Measurements from ENCODE around the gene KIFAP3.
A peak's percentile ranks its signal among the peaks of the same experiment; 100 is the strongest.
"Not testable (repeated sequence)": the region's sequence is repeated elsewhere in the genome, so short reads cannot be mapped to it uniquely, and the experiment has no call there.

KIFAP3 gene

GRCh38 chr1:170063109-170063826, 11.2 kb downstream of the KIFAP3 start:
- DNase-seq: no peak

GRCh38 chr1:170061676-170062075, 12.8 kb downstream of the KIFAP3 start:
- not testable (repeated sequence) for DNase-seq

DNA sequence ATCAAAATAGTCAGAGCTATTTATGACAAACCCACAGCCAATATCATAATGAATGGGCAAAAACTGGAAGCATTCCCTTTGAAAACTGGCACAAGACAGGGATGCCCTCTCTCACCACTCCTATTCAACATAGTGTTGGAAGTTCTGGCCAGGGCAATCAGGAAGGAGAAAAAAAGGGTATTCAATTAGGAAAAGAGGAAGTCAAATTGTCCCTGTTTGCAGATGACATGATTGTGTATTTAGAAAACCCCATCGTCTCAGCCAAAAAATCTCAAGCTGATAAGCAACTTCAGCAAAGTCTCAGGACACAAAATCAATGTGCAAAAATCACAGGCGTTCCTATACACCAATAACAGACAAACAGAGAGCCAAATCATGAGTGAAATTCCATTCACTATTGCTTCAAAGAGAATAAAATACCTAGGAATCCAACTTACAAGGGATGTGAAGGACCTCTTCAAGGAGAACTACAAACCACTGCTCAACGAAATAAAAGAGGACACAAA, 14.4 kb downstream of the KIFAP3 start:
- DNase-seq: not testable (repeated sequence)

DNA sequence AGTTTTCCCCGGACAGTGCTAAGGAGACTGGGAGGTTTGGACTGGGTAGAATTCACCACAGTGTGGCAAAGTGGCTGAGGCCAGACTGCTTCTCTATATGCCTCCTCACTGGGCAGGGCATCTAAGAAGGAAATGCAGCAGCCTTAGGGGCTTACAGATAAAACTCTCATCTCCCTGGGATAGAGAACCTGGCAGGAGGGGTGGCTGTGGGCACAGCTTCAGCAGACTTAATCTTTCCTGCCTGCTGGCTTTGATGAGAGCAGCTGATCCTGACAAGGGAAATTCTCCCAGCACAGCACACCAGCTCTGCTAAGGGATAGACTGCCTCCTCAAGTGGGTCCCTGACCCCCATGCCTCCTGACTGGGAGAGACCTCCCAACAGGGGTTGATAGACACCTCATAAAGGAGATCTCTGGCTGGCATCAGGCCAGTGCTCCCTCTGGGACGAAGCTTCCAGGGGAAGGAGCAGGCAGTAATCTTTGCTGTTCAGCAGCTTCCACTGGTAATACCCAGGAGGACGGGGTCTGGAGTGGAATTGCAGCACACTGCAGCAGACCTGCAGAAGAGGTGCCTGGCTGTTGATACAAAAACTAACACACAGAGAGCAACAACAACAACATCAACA, 25.2 kb downstream of the KIFAP3 start:
- no peak for DNase-seq

GRCh38 chr1:170048515-170048914, 26.0 kb downstream of the KIFAP3 start:
- DNase-seq: no peak

DNA sequence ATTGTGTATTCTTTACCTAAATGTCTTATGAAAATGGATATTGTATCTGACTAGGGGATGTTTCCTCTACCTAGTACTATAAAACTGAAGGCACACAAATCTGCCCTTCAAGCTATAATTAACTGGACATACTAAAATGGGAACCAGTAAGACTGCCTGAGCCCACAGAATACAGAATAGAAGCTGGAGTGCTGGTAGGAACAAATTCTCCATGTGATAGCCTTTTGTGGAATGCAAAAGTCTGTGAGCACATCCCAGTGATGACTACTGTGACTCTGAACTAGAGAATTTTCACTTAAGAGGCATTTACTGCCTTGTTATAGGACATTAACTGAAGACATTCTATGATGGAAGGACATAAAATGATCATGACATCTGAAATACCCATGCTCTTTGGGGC, 30.3 kb downstream of the KIFAP3 start:
- no peak for DNase-seq

GRCh38 chr1:170041423-170042192, 32.9 kb downstream of the KIFAP3 start:
- DNase-seq: no peak

- DNase-seq: no peak
Observed at GRCh38 chr1:170032531-170033280, 41.8 kb downstream of the KIFAP3 start.

DNA sequence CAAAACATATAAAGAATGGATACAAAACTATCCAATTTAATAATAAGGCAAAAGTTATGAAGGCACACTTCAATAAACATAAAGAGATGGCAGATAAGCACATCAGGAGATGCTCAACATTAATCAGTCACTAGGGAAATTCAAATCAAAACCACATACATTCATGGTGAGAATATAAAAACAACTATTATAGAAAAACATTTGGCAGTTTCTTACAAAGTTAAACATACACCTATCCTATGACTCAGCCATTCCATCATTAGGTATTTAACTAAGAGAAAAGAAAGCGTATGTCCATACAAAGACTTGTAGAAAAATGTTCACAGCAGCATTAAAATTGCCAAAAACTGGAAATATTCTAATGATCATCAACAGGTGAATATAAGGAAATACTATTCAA, 44.3 kb downstream of the KIFAP3 start:
- DNase-seq: no peak

- no peak for DNase-seq
Observed at GRCh38 chr1:170027760-170028159, 46.7 kb downstream of the KIFAP3 start.

DNA sequence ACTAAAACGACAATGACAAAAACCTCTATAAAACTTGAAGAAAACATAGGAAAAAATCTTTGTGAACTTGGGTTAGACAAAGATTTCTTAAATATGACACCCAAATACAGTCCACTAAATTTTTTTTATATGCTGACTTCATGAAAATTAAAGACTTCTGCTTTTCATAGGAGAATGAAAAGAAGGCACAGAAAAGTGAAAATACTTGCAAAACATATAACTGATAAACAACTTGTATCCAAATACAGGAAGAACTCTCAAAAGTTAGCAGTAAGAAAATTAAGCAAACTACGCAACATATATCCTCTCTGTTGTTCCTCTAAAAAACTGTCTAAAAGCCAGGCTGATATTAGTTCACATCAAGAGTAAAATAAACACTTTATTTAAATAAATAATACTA, 53.6 kb downstream of the KIFAP3 start:
- no peak for DNase-seq

DNA sequence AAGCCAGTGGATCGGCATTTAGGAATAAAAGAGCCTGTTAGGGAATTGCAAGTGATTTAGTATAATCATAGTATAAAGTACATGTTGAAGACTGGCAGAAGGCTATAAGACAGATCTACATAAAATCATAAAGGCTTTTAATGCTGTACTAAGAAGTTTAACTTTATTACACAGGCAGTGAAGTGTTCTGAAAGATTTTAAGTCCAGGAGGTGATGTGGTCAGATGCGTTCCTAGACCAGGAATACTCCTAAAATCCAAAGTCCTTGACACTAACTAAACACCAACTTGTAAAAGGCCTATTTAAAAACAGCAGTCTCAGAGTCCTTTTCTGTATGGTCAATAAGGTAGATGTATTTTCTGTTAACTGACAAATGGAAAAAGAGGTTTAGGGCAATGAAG, 57.0 kb downstream of the KIFAP3 start:
- DNase-seq: no peak

- no peak for DNase-seq
Observed at GRCh38 chr1:170012920-170013319, 61.6 kb downstream of the KIFAP3 start.

GRCh38 chr1:170010443-170010842, 64.1 kb downstream of the KIFAP3 start:
- peak; percentile 9 for DNase-seq

- no peak for DNase-seq
Observed at GRCh38 chr1:170009551-170009950, 64.9 kb downstream of the KIFAP3 start.

DNA sequence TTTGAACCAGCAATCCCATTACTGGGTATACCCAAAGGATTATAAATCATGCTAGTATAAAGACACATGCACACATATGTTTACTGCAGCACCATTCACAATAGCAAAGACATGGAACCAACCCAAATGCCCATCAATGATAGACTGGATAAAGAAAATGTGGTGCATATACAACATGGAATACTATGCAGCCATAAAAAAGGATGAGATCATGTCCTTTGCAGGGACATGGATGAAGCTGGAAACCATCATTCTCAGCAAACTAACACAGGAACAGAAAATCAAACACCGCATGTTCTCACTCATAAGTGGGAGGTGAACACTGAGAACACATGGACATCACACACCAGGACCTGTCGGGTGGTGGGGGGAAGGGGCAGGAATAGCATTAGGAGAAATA, 65.8 kb downstream of the KIFAP3 start:
- not testable (repeated sequence) for DNase-seq

DNA sequence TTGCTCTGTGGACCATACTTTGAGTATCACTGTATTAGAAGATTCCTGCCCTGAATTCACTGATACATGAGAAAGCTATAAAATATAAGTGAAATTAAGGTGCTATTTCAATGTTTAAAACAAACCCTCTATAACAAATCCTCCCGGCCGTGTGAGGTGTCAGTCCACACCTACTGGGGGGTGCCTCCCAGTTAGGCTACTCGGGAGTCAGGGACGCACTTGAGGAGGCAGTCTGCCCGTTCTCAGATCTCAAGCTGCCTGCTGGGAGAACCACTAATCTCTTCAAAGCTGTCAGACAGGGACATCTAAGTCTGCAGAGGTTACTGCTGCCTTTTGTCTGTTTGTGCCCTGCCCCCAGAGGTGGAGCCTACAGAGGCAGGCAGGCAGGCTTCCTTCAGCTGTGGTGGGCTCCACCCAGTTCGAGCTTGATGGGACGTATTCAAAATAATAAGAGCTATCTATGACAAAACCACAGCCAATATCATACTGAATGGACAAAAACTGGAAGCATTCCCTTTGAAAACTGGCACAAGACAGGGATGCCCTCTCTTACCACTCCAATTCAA, 71.1 kb downstream of the KIFAP3 start:
- not testable (repeated sequence) for DNase-seq

GRCh38 chr1:170001266-170001665, 73.2 kb downstream of the KIFAP3 start:
- DNase-seq: no peak

DNA sequence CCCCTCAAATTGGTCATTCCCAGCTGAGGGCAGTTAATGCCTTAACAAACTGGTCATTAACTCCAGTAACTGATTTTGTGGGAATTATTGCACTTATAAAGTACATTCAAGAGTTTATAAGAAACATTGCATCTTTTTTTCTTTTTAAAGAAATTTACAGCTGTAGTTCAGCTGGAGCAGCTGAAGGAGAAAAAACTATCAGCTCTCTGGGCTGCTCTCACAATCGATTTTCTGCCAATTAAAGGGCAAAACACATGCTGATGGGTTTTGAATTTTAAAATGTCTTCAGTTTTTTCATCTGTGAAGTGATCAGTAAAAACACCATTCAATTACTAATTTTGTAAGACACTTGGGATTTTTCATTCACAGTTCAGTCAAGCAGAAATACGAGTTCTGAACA, 74.7 kb downstream of the KIFAP3 start:
- DNase-seq: no peak

GRCh38 chr1:169999331-169999741, 75.2 kb downstream of the KIFAP3 start:
- no peak for DNase-seq

DNA sequence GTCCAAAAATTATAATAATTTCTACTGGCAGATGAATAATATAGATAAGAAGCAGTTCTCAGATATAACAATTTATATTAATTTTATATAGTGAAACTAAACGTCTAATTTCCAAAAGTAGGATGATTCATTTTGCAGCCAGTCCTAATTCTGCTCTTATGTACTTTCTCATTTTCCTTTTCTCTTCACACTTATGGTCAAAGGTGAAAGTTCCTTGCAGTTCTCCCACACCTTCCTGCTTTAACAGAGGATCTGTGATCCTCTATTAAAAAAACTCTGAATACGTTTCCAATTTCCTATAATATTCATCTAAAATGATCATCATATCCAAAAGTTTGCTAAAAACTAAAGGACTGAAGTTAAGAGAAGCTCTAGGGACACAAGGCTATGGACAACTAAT, 78.5 kb downstream of the KIFAP3 start:
- DNase-seq: no peak

GRCh38 chr1:169989246-169989645, 85.2 kb downstream of the KIFAP3 start:
- DNase-seq: no peak

DNA sequence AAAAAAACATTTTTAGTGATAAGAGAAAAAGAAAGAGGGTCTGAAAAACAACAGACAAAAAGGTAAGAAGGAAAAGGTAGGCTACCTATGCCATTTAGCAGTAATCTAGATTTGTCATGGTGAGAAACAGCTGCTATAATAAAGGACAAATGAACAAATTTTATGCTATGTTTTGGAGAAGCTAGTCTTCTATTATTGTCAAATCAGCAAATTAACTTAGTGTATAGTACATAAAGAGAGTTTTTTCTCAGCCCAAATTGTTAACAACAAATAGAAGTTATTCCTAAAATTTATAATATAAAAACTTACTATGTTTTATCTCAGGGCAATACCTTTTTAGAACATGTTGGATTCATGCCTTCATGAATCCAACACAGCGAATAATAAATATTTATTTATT, 88.7 kb downstream of the KIFAP3 start:
- no peak for DNase-seq

All from NCI-H1694 treated with DMSO at 0.1 percent for 48 hours (cell line).